ENCODE results near the gene GNAL.

- TF ChIP-seq CTCF (conservative IDR thresholded peaks at IDR 0.05; ENCODE audit: low read depth, low read length) = no peak
- no peak for TF ChIP-seq MAZ (IDR thresholded peaks at IDR 0.05; ENCODE audit: borderline replicate concordance, low read depth, low read length)
- TF ChIP-seq BHLHE40 (IDR thresholded peaks at IDR 0.05; ENCODE audit: low read depth, low read length) = no peak
- TF ChIP-seq CEBPB (IDR thresholded peaks at IDR 0.05; ENCODE audit: low read depth, low read length) = no peak
- TF ChIP-seq USF2 (IDR thresholded peaks at IDR 0.05; ENCODE audit: low read depth, low read length) = no peak
- no peak for TF ChIP-seq POLR2A (IDR thresholded peaks at IDR 0.05; ENCODE audit: low read depth, low read length)
- TF ChIP-seq RAD21 (IDR thresholded peaks at IDR 0.05; ENCODE audit: low read length) = no peak
- TF ChIP-seq SMC3 (IDR thresholded peaks at IDR 0.05; ENCODE audit: low read depth, low read length) = no peak
- TF ChIP-seq MAFK (IDR thresholded peaks at IDR 0.05; ENCODE audit: low read depth, low read length) = no peak
- no peak for TF ChIP-seq CHD1 (IDR thresholded peaks at IDR 0.05; ENCODE audit: low read depth, low read length)
- no peak for TF ChIP-seq MXI1 (IDR thresholded peaks at IDR 0.05; ENCODE audit: borderline replicate concordance, low read depth, low read length)
- no peak for TF ChIP-seq RCOR1 (IDR thresholded peaks at IDR 0.05; ENCODE audit: insufficient replicate concordance, low read length)
Observed at GRCh38 chr18:11672846-11673454, 16.1 kb upstream of the GNAL start.
